Chondrocyte (in vitro differentiated cells): Measurements from ENCODE around the gene SAPCD1. TPM values are rescaled to one million over a fixed set of nuclear protein-coding genes. Genes with fewer than 3 reads are reported as not detected.
"Not testable (repeated sequence)": the region's sequence is repeated elsewhere in the genome, so short reads cannot be mapped to it uniquely, and the experiment has no call there.

ENCODE experiments used
- DNase-seq: peaks from one replicate; pipeline ENCODE4 v3.0.0; 2021; ENCODE audit warnings: mixed read lengths, low spot score
- H3K27ac Mint-ChIP-seq: one replicate; pipeline ENCODE4 v1.8.0; 2021; ENCODE audit warnings: mild to moderate bottlenecking, moderate library complexity, mixed read lengths; ENCODE audit not compliant: unreplicated experiment
- H3K27me3 Mint-ChIP-seq: 2 replicates; pipeline ENCODE4 v1.8.0; 2021; ENCODE audit warnings: low read depth, mixed read lengths
- H3K36me3 Mint-ChIP-seq: 2 replicates; pipeline ENCODE4 v1.8.0; 2021; ENCODE audit warnings: low read depth, mixed read lengths
- H3K4me1 Mint-ChIP-seq: 2 replicates; pipeline ENCODE4 v1.8.0; 2021; ENCODE audit warnings: low read depth, mild to moderate bottlenecking, mixed read lengths
- H3K4me3 Mint-ChIP-seq: one replicate; pipeline ENCODE4 v1.8.0; 2021; ENCODE audit warnings: mild to moderate bottlenecking, moderate library complexity, mixed read lengths; ENCODE audit not compliant: unreplicated experiment
- H3K9me3 Mint-ChIP-seq: 2 replicates; pipeline ENCODE4 v1.8.0; 2021; ENCODE audit warnings: low read depth, mixed read lengths
- total RNA-seq: library from RNA; stranded (reverse); gene quantifications from 3 replicates; pipeline ENCODE4 v1.2.1, GENCODE V29; 2021
- TF ChIP-seq, protein P1 (sequence below): fragments of 200-600 bp; sonication (generic); IDR thresholded peaks from 2 replicates; pipeline ENCODE4 v1.5.0; 2021; ENCODE audit warnings: antibody characterized with exemption, mild to moderate bottlenecking, moderate library complexity

The SAPCD1 gene
- total RNA-seq, 1 donor from 2014 or later, result 1.4 TPM

DNA sequence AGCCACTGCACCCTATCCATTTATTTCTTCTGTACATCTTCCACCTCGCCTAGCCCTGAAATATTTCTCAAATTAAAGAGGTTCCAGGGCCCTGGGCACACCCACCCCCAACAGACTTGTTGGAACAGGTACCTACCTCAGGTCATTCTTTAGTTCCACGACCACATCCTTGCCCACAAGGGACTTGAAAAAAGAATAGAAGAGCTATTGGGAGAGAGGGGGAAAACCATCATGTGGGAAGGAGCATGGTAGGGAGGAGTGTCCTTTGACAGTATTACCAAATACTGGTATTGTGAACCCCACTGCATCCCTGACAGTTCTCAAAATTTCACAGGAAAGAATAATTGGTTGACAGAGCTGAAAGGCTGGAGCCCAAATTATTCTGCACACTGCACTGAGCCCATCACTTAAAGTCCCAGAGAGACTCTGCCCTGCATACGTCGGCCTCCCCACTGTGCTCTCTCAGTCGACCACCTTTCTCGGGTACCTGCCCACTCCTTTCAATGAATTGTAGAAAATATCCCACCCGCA lies 43.5 kb downstream of the SAPCD1 start:
- Mint-ChIP-seq H3K27me3 (no peaks in the 10 kb centered on the region), H3K4me1 (peaks cover 15% of the 10 kb centered on the region), H3K9me3 (no peaks in the 10 kb centered on the region), H3K36me3 (no peaks in the 10 kb centered on the region), H3K4me3 (peak overlapping the region; percentile 91), H3K27ac (peak overlapping the region; percentile 95)
- TF ChIP-seq, protein P1, sequence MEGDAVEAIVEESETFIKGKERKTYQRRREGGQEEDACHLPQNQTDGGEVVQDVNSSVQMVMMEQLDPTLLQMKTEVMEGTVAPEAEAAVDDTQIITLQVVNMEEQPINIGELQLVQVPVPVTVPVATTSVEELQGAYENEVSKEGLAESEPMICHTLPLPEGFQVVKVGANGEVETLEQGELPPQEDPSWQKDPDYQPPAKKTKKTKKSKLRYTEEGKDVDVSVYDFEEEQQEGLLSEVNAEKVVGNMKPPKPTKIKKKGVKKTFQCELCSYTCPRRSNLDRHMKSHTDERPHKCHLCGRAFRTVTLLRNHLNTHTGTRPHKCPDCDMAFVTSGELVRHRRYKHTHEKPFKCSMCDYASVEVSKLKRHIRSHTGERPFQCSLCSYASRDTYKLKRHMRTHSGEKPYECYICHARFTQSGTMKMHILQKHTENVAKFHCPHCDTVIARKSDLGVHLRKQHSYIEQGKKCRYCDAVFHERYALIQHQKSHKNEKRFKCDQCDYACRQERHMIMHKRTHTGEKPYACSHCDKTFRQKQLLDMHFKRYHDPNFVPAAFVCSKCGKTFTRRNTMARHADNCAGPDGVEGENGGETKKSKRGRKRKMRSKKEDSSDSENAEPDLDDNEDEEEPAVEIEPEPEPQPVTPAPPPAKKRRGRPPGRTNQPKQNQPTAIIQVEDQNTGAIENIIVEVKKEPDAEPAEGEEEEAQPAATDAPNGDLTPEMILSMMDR, result no peak
- DNase-seq, result peak; percentile 22

DNA sequence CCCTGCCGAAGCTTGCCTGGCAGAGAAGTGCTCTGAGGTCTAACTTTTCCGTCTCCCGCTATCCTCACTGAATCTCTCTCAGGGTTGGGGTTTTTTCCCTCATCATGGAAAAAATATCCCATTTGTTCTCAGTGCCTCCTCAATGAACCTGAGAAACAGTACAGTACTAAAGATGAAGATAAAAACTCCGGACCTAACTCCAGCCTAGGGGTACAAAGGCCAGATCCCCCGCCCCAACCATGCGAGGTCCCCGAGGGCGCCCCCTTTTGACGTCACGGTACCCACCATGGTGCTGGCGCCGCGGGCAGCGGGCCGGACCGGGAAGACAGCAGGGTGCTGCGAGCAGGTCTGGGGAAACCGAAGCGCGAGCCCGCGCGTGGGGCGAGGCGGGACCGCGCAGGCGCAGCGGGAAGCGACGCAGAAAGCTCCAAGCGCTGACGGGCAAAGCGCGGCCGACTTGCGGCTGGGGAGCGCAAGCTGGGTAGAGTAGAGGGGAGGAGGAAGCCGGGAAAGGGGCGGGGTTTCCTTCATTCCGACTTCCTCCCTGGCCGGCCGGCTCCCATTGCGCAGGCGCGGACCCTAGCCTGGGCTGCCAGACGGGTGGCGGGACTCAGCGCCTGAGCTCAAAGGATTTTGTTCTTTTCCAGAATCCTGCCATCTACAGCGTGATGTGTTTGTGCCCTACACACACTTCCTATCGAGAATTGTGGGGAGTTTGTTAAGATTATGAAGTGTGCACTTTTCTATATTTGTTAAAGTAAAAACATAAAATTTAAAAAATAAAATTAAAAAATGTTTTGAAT lies 44.2 kb downstream of the SAPCD1 start, which contains the start of gene LSM2:
Gene LSM2, minus strand, starts transcription at position 497 of the 803 bp plus-strand sequence. Its CDS starts 209 bp downstream, at position 288.
- Mint-ChIP-seq H3K27ac (peak within 1 kb of the TSS; percentile 95), H3K4me1 (peaks cover 15% of the 10 kb centered on the region), H3K9me3 (no peaks in the 10 kb centered on the region), H3K27me3 (no peaks in the 10 kb centered on the region), H3K4me3 (peak within 1 kb of the TSS; percentile 91), H3K36me3 (no peaks in the 10 kb centered on the region)
- TF ChIP-seq, protein P1, result peak; percentile 71
- DNase-seq, result peak; percentile 99

DNA sequence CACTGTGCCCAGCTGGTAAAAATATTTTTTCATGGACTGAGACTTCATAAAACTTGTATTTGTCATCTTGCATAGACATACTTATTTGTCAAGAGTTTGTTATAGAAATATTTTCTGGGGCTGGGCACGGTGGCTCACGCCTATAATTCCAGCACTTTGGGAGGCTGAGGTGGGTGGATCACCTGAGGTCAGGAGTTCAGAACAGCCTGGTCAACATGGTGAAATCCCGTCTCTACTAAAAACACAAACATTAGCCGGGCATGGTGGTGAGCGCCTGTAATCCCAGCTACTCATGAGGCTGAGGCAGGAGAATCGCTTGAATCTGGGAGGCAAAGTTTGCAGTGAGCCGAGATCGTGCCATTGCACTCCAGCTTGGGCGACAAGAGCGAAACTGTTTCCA lies 46.1 kb downstream of the SAPCD1 start:
- not testable (repeated sequence) for H3K27me3 Mint-ChIP-seq, H3K36me3 Mint-ChIP-seq, H3K9me3 Mint-ChIP-seq, H3K4me3 Mint-ChIP-seq, DNase-seq, H3K27ac Mint-ChIP-seq
- H3K4me1 Mint-ChIP-seq, result peaks cover 16% of the 10 kb centered on the region

DNA sequence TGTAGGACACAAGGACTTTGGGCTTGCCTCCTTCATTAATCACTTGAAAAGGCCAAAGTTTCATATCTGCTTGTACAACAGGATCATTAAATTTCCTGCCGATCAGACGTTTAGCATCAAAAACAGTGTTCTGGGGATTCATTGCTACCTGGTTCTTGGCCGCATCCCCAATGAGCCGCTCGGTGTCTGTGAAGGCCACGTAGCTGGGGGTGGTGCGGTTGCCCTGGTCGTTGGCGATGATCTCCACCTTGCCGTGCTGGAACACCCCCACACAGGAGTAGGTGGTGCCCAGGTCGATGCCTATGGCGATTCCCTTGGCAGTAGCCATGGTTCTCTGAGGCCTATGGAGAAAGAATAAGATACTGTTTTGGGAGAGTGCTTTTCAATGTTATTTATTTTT lies 49.2 kb downstream of the SAPCD1 start:
- Mint-ChIP-seq H3K4me1 (peaks cover 16% of the 10 kb centered on the region), H3K27ac (no peak overlapping the region), H3K4me3 (no peak overlapping the region), H3K36me3 (no peaks in the 10 kb centered on the region), H3K9me3 (no peaks in the 10 kb centered on the region), H3K27me3 (no peaks in the 10 kb centered on the region)
- no peak for DNase-seq
- TF ChIP-seq, protein P1, result no peak

DNA sequence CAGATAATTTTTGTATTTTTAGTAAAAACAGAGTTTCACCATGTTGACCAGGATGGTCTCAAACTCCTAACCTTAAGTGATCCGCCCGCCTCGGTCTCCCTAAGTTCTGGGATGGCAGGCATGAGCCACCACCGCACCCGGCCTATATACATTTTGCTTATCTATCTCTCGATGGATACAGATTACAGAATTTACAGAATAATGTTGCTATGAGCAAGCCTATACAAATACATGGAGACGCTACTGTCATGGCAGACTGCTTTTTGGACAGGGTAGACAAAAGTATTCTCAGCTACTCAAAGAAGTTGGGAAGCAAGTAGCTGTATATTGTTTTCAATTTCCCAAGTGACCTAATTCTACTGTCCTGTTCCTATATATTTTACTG lies 51.0 kb downstream of the SAPCD1 start:
- Mint-ChIP-seq H3K27ac (peak overlapping the region; percentile 49), H3K4me1 (peaks cover 25% of the 10 kb centered on the region), H3K9me3 (no peaks in the 10 kb centered on the region), H3K27me3 (no peaks in the 10 kb centered on the region), H3K4me3 (no peak overlapping the region), H3K36me3 (no peaks in the 10 kb centered on the region)
- TF ChIP-seq, protein P1, result no peak
- DNase-seq, result no peak

Other genes starting within 250 kb of the SAPCD1 start
- not detected in 3 replicates for gene MCCD1, start 233.7 kb upstream of the SAPCD1 start, total RNA-seq
- gene DDX39B, start 220.7 kb upstream of the SAPCD1 start, total RNA-seq, result 222 to 230 TPM (median 227 TPM) in 3 replicates
- gene ATP6V1G2, start 216.0 kb upstream of the SAPCD1 start, total RNA-seq, result 2.4 to 4.1 TPM (median 3.0 TPM) in 3 replicates
- 21.2 to 30.1 TPM (median 29.6 TPM) in 3 replicates for gene NFKBIL1, start 215.0 kb upstream of the SAPCD1 start, total RNA-seq
- not detected in 3 replicates for gene LTA, start 190.4 kb upstream of the SAPCD1 start, total RNA-seq
- not detected in 3 replicates for gene TNF, start 187.1 kb upstream of the SAPCD1 start, total RNA-seq
- not detected in 3 replicates for gene LTB, start 180.2 kb upstream of the SAPCD1 start, total RNA-seq
- not detected in 3 replicates for gene LST1, start 176.4 kb upstream of the SAPCD1 start, total RNA-seq
- gene NCR3, start 169.7 kb upstream of the SAPCD1 start, total RNA-seq, result not detected in 3 replicates
- gene AIF1, start 147.4 kb upstream of the SAPCD1 start, total RNA-seq, result not detected in 3 replicates
- gene PRRC2A, start 141.9 kb upstream of the SAPCD1 start, total RNA-seq, result 156 to 185 TPM (median 157 TPM) in 3 replicates
- gene BAG6, start 110.0 kb upstream of the SAPCD1 start, total RNA-seq, result 253 to 308 TPM (median 262 TPM) in 3 replicates
- gene APOM, start 106.8 kb upstream of the SAPCD1 start, total RNA-seq, result 0.85 to 1.2 TPM in 2 of 3 replicates, not detected in the other
- 19.1 to 20.3 TPM (median 20.2 TPM) in 3 replicates for gene C6orf47, start 101.9 kb upstream of the SAPCD1 start, total RNA-seq
- gene GPANK1, start 97.7 kb upstream of the SAPCD1 start, total RNA-seq, result 12.0 to 15.4 TPM (median 13.9 TPM) in 3 replicates
- 116 to 126 TPM (median 122 TPM) in 3 replicates for gene CSNK2B, start 96.6 kb upstream of the SAPCD1 start, total RNA-seq
- 10.2 to 14.3 TPM (median 11.7 TPM) in 3 replicates for gene LY6G5B, start 92.7 kb upstream of the SAPCD1 start, total RNA-seq
- gene LY6G5C, start 81.6 kb upstream of the SAPCD1 start, total RNA-seq, result 1.3 to 3.6 TPM (median 2.4 TPM) in 3 replicates
- 27.8 to 33.9 TPM (median 32.3 TPM) in 3 replicates for gene ABHD16A, start 59.3 kb upstream of the SAPCD1 start, total RNA-seq
- gene LY6G6F, start 55.8 kb upstream of the SAPCD1 start, total RNA-seq, result not detected in 3 replicates
- not detected in 3 replicates for gene LY6G6D, start 47.3 kb upstream of the SAPCD1 start, total RNA-seq
- 0.30 TPM in 1 of 3 replicates, not detected in the others for gene LY6G6C, start 40.9 kb upstream of the SAPCD1 start, total RNA-seq
- gene MPIG6B, start 39.3 kb upstream of the SAPCD1 start, total RNA-seq, result not detected in 3 replicates
- 66.4 to 99.6 TPM (median 95.7 TPM) in 3 replicates for gene DDAH2, start 33.4 kb upstream of the SAPCD1 start, total RNA-seq
- gene CLIC1, start 26.1 kb upstream of the SAPCD1 start, total RNA-seq, result 256 to 328 TPM (median 317 TPM) in 3 replicates
- gene MSH5, start 22.7 kb upstream of the SAPCD1 start, total RNA-seq, result 8.4 to 17.4 TPM (median 9.4 TPM) in 3 replicates
- 0.15 to 0.62 TPM (median 0.17 TPM) in 3 replicates for gene VWA7, start 14.7 kb downstream of the SAPCD1 start, total RNA-seq
- gene VARS1, start 33.1 kb downstream of the SAPCD1 start, total RNA-seq, result 71.1 to 101 TPM (median 71.9 TPM) in 3 replicates
- 35.0 to 42.5 TPM (median 35.7 TPM) in 3 replicates for gene LSM2, start 44.3 kb downstream of the SAPCD1 start, total RNA-seq
- gene HSPA1L, start 52.6 kb downstream of the SAPCD1 start, total RNA-seq, result 0.89 to 1.5 TPM (median 1.00 TPM) in 3 replicates
- gene HSPA1A, start 52.9 kb downstream of the SAPCD1 start, total RNA-seq, result 23.0 to 46.3 TPM (median 46.2 TPM) in 3 replicates
- 46.8 to 57.9 TPM (median 50.4 TPM) in 3 replicates for gene HSPA1B, start 65.1 kb downstream of the SAPCD1 start, total RNA-seq
- gene NEU1, start 100.2 kb downstream of the SAPCD1 start, total RNA-seq, result 63.8 to 67.5 TPM (median 64.2 TPM) in 3 replicates
- gene SLC44A4, start 116.3 kb downstream of the SAPCD1 start, total RNA-seq, result not detected in 3 replicates
- gene EHMT2, start 135.0 kb downstream of the SAPCD1 start, total RNA-seq, result 37.7 to 53.0 TPM (median 40.0 TPM) in 3 replicates
- 6.3 to 7.6 TPM (median 6.7 TPM) in 3 replicates for gene ZBTB12, start 139.4 kb downstream of the SAPCD1 start, total RNA-seq
- 0.52 to 1.5 TPM (median 0.56 TPM) in 3 replicates for gene C2, start 165.1 kb downstream of the SAPCD1 start, total RNA-seq
- gene CFB, start 183.4 kb downstream of the SAPCD1 start, total RNA-seq, result 2.3 to 3.2 TPM (median 2.6 TPM) in 3 replicates
- 43.5 to 59.3 TPM (median 50.6 TPM) in 3 replicates for gene NELFE, start 196.3 kb downstream of the SAPCD1 start, total RNA-seq
- gene SKIC2, start 196.5 kb downstream of the SAPCD1 start, total RNA-seq, result 56.9 to 85.6 TPM (median 61.2 TPM) in 3 replicates
- gene DXO, start 209.5 kb downstream of the SAPCD1 start, total RNA-seq, result 15.8 to 25.9 TPM (median 19.3 TPM) in 3 replicates
- gene C4A, start 219.4 kb downstream of the SAPCD1 start, total RNA-seq, result 7.2 to 13.3 TPM (median 10.5 TPM) in 3 replicates